H54 (cell line): Measurements from ENCODE around the gene SLC26A4.
"Not testable (repeated sequence)": the region's sequence is repeated elsewhere in the genome, so short reads cannot be mapped to it uniquely, and the experiment has no call there.

Experiments
- DNase-seq: peaks from one replicate; pipeline ENCODE4 v3.0.0; 2011; ENCODE audit warnings: low spot score, mixed read lengths; ENCODE audit not compliant: insufficient read length
- FAIRE-seq: peaks from 3 replicates; lab custom pipeline; 2011; peaks lifted over from hg19 to GRCh38; lab: Jason Lieb, UNC
- POLR2A ChIP-seq: IDR thresholded peaks from 2 replicates; pipeline ENCODE4 v1.6.1; 2011; ENCODE audit warnings: low read depth, mild to moderate bottlenecking, low read length

SLC26A4 gene

DNA sequence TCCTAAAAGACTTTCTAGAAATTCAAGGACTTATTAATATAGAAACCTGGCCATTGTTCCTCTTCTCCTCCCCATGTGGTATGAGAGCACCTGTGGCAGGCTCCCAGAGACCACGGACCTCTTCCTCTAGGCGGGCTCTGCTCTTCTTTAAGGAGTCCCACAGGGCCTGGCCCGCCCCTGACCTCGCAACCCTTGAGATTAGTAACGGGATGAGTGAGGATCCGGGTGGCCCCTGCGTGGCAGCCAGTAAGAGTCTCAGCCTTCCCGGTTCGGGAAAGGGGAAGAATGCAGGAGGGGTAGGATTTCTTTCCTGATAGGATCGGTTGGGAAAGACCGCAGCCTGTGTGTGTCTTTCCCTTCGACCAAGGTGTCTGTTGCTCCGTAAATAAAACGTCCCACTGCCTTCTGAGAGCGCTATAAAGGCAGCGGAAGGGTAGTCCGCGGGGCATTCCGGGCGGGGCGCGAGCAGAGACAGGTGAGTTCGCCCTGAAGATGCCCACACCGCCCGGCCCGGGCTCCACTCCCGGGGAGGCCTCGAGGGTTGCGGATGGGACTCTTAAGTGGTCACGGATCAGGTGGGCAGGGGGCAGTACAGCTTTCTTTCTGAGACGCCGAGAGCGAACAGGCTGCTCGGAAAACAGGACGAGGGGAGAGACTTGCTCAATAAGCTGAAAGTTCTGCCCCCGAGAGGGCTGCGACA, at the start of gene SLC26A4:
Gene SLC26A4, plus strand, starts transcription at position 448 of the 700 bp plus-strand sequence. CDS start 814 bp downstream, outside the sequence.
- FAIRE-seq (no peak), DNase-seq (no peak)
- TF ChIP-seq POLR2A, result no peak

- no peak for TF ChIP-seq POLR2A
- no peak for FAIRE-seq
- no peak for DNase-seq
Measured at GRCh38 chr7:107613439-107613838, 47.2 kb upstream of the SLC26A4 start.

- TF ChIP-seq POLR2A, result no peak
Measured at GRCh38 chr7:107613948-107614347, 46.7 kb upstream of the SLC26A4 start.

GRCh38 chr7:107614425-107614824, 46.2 kb upstream of the SLC26A4 start:
- FAIRE-seq (no peak), DNase-seq (no peak)
- TF ChIP-seq POLR2A, result no peak

More at GRCh38 chr7:107613948-107614347, 46.7 kb upstream of the SLC26A4 start:
- DNase-seq (no peak), FAIRE-seq (no peak)

DNA sequence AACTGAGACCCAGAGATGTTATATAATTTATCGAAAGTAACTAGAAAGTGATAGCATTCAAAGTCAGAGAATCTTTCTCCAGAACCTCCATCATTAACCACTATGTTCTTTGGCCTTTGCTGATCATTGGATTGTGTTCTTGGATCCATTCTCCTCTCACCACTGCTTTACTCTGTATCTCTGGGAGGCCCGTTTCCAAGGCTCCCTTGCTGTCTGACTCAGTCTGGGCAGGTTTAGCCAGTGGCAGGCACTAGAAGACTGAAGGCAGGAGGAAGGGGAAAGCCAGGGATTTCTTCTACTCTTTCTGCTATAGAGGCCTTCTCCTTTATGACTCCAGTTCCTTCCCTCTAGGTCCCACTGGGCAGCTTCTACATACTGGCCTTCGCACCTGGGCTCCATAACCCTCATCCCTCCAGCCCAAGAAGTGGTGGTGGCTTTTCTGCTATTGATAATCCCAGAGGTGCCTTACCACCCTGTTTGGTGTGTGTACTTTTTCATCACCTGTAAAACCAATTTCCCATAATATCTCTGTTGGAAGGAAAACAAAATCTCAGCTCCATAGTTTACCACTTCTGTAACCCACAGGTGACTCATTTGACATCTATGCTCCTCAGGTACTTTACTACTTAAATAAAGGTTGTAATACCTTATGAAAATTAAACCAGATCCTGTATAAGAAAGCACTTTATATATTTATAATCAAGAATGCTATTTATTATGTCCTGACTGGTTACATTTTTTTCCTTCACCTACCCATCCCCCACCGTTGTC, 44.5 kb upstream of the SLC26A4 start:
- TF ChIP-seq POLR2A, result no peak
- DNase-seq, result no peak
- FAIRE-seq, result no peak

DNA sequence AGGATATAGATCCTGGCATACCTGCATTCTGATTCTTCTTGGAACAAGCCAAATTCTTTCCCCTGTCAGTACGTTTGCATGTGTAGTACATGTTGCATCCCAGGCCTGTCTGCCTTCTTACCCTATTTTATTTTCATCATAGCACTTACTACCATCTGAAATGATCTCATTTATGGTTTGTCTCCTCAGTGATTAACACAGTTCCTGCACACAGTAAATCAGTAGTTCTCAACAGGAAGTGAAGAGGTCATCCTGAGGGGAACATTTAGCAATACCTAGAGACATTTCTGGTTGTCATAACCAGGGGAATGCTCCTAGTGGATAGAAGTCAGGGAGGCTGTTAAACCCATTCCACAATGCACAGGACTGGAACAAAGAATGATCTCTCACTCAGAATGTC, 38.2 kb upstream of the SLC26A4 start:
- DNase-seq (peak; percentile 17), FAIRE-seq (peak; percentile 81)
- no peak for TF ChIP-seq POLR2A

DNA sequence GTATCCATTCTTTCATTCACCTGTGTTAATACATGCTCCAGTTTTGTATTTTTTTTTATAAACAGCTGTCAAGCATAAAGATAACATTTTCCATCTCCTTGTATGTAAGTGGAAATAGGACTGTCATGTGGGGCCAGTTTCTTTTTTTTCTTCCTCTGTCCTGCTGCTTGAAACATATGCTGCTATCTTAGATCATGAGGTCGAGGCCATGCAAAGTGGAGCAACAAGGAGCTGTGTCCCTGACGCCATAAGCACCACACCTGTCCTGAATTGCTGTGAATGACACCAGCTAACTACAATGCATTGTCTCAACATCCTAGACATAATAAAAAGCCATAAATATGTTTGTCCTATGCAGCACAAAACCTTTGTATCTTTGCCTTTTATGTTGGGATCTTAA, 37.7 kb upstream of the SLC26A4 start:
- TF ChIP-seq POLR2A, result no peak
- FAIRE-seq, result no peak
- no peak for DNase-seq

GRCh38 chr7:107627002-107627401, 33.6 kb upstream of the SLC26A4 start:
- TF ChIP-seq POLR2A, result no peak
- FAIRE-seq (no peak), DNase-seq (no peak)

DNA sequence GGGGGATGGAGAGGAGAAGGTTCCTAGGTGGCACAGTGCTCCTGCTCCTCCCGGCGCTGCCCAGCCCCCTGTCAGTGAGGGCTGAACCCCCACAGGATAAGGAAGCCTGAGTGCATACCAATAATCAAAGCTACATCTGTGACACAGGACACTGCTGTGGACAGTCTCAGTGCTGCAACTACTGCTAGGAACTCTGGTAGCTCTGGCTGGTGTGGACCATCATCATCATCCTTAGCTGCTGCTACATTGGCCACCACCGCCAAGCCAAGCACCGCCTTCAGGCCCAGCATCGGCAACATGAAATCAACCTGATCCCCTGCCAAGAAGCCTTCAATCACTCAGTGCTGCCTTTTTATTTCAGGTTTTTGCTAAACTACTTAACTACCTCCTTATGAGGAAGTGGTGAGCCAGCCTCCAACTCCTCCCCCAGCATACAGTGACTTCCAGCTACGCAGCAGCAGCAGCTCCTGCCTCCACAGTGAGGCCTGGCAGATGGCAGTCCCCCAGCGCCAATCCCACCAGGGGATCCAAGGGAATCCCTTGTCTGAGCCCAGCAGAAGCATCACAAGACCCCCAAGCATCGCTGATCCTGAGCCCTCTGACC, 32.1 kb upstream of the SLC26A4 start:
- no peak for FAIRE-seq
- no peak for TF ChIP-seq POLR2A
- DNase-seq, result no peak

- FAIRE-seq (no peak), DNase-seq (no peak)
- TF ChIP-seq POLR2A, result no peak
Measured at GRCh38 chr7:107630342-107630741, 30.3 kb upstream of the SLC26A4 start.

- no peak for DNase-seq
- FAIRE-seq, result no peak
- no peak for TF ChIP-seq POLR2A
Measured at GRCh38 chr7:107631588-107632491, 28.8 kb upstream of the SLC26A4 start.

DNA sequence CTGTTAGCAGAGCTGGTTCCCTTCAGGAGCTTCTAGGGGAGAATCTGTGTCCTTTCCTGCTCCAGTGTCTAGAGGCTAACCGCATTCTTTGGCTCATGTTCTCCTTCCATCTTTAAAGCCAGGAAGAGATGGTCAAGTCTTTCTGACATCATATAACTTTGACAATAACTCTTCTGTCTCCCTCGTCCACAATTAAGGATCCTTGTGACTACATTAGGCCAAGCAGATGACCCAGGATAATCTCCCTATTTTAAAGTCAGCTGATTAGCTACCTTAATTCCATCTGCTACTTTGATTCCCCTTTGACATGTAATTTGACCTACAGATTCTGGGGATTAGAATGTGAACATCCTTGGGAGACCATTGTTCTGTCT, 28.1 kb upstream of the SLC26A4 start:
- no peak for FAIRE-seq
- no peak for DNase-seq
- no peak for TF ChIP-seq POLR2A

DNA sequence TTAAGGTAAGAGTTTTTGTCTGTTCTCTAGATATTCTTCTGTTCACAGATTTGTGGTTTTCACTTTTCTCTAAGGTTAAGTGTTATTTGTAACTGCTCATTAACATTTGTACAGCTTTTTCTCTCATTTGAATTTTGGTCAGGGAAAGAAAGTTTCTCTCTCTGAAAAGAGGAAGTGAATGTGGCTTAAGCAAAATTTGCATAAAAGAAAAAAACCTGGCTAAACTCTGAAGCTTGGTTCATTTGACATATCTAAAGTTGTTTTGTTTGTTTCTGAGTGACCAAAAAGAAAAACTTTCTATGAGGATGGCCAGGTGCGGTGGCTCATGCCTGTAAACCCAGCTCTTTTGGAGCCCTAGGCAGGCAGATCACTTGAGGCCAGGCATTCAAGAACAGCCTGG, 22.0 kb upstream of the SLC26A4 start:
- no peak for FAIRE-seq
- DNase-seq, result no peak
- no peak for TF ChIP-seq POLR2A

DNA sequence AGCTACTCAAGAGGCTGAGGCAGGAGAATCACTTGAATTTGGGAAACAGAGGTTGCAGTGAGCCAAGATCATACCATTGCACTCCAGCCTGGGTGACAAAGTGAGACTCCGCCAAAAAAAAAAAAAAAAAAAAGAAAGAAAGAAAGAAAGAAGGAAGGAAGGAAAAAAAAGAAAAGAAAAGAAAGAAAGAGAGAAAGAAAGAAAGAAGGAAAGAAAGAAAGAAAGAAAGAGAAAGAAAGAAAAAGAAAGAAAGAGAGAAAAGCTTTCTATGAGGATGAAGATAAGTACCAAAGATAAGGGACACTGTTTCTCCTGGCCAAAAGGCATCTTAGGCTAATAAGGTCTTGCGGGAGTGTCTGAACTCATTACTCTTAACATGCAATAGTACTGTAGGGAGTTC, 21.6 kb upstream of the SLC26A4 start:
- not testable (repeated sequence) for DNase-seq, FAIRE-seq
